PC-3 (cell line): ENCODE measurements around the gene OR10R2.

Experiments used
- EZH2phosphoT487 ChIP-seq: fragments of 300-600 bp; sonication (generic); IDR thresholded peaks from 2 replicates; pipeline ENCODE4 v1.6.1; 2018; ENCODE audit warnings: mild to moderate bottlenecking, antibody characterized with exemption, low read length, borderline replicate concordance
- TF ChIP-seq, protein P1 (sequence below): fragments of 300-600 bp; sonication (generic); conservative IDR thresholded peaks from 2 replicates; pipeline ENCODE4 v1.5.1; 2017; ENCODE audit warnings: antibody characterized with exemption, low read depth, mild to moderate bottlenecking, low read length

DNA sequence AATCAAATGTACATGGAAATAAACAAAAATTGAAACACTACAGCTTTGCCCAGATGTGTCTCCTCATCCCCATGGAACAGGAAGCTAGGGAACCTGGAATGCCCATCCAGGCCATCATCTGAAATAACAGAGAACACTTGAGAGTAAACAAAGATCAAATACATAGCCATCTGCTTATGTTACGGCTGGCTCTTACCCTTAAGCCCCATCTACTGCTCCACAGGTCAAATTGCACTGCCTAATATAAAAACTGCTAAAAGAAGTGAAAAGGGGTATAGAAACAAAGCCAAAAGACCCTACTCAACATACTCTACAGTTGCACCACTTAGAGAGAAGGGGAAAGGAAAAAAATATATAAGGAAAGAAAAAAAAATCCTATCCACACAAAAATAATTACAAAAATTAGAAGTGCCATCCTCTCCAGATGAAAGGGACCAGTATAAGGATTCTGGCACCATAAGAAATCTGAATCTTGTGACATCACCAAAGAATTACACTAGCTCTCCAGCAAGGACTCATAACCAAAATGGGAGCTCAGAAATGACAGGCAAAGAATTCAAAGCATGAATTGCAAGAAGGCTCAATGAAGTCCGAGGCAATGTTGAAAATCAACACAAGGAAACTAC is 55.3 kb downstream of the OR10R2 start:
- TF ChIP-seq, protein P1, sequence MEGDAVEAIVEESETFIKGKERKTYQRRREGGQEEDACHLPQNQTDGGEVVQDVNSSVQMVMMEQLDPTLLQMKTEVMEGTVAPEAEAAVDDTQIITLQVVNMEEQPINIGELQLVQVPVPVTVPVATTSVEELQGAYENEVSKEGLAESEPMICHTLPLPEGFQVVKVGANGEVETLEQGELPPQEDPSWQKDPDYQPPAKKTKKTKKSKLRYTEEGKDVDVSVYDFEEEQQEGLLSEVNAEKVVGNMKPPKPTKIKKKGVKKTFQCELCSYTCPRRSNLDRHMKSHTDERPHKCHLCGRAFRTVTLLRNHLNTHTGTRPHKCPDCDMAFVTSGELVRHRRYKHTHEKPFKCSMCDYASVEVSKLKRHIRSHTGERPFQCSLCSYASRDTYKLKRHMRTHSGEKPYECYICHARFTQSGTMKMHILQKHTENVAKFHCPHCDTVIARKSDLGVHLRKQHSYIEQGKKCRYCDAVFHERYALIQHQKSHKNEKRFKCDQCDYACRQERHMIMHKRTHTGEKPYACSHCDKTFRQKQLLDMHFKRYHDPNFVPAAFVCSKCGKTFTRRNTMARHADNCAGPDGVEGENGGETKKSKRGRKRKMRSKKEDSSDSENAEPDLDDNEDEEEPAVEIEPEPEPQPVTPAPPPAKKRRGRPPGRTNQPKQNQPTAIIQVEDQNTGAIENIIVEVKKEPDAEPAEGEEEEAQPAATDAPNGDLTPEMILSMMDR = peak; percentile 58
- TF ChIP-seq EZH2phosphoT487 = no peak
